Hepatocyte (in vitro differentiated cells): ENCODE data around the gene STAM. TPM values are rescaled to one million over a fixed set of nuclear protein-coding genes. Genes with fewer than 3 reads are reported as not detected.

Experiments used
- DNase-seq: peaks from one replicate; pipeline ENCODE4 v3.0.0-alpha.2; 2016; ENCODE audit warnings: low spot score
- H2AFZ ChIP-seq: fragments of 200-600 bp; sonication (generic); 2 replicates; pipeline ENCODE4 v1.6.0; 2016; ENCODE audit warnings: antibody characterized with exemption, mild to moderate bottlenecking
- H3K27ac ChIP-seq: fragments of 200-600 bp; sonication (generic); 2 replicates; pipeline ENCODE4 v1.5.1; 2016; ENCODE audit warnings: mild to moderate bottlenecking
- H3K27me3 ChIP-seq: fragments of 200-600 bp; sonication (generic); 2 replicates; pipeline ENCODE4 v1.6.1; 2016
- H3K36me3 ChIP-seq: fragments of 200-600 bp; sonication (generic); replicated peaks from 2 replicates; pipeline ENCODE4 v1.5.1; 2016; ENCODE audit warnings: low read depth; ENCODE audit not compliant: insufficient read depth
- H3K4me1 ChIP-seq: fragments of 200-600 bp; sonication (generic); 2 replicates; pipeline ENCODE4 v1.5.1; 2016; ENCODE audit warnings: mild to moderate bottlenecking, moderate library complexity; ENCODE audit not compliant: insufficient read depth
- H3K4me2 ChIP-seq: fragments of 200-600 bp; sonication (generic); 2 replicates; pipeline ENCODE4 v1.6.0; 2016
- H3K4me3 ChIP-seq: fragments of 200-600 bp; sonication (generic); 2 replicates; pipeline ENCODE4 v1.5.1; 2016; ENCODE audit warnings: mild to moderate bottlenecking
- H3K79me2 ChIP-seq: fragments of 200-600 bp; sonication (generic); 2 replicates; pipeline ENCODE4 v1.6.0; 2017; ENCODE audit warnings: mild to moderate bottlenecking
- H3K9me2 ChIP-seq: fragments of 200-600 bp; sonication (generic); replicated peaks from 2 replicates; pipeline ENCODE4 v1.6.0; 2017; ENCODE audit warnings: mild to moderate bottlenecking; ENCODE audit not compliant: insufficient read depth
- H3K9me3 ChIP-seq: fragments of 200-600 bp; sonication (generic); 2 replicates; pipeline ENCODE4 v1.5.1; 2016; ENCODE audit warnings: low read depth, mild to moderate bottlenecking
- H4K20me1 ChIP-seq: fragments of 200-600 bp; sonication (generic); 2 replicates; pipeline ENCODE4 v1.6.0; 2016; ENCODE audit warnings: mild to moderate bottlenecking; ENCODE audit not compliant: insufficient read depth, poor library complexity, severe bottlenecking
- CTCF ChIP-seq: fragments of 200-600 bp; sonication (generic); IDR thresholded peaks from 2 replicates; pipeline ENCODE4 v1.5.1; 2016; ENCODE audit warnings: antibody characterized with exemption, mild to moderate bottlenecking; ENCODE audit not compliant: poor library complexity
- EZH2 ChIP-seq: fragments of 200-600 bp; sonication (generic); IDR thresholded peaks from 2 replicates; pipeline ENCODE4 v1.6.1; 2016; ENCODE audit warnings: antibody characterized with exemption, mild to moderate bottlenecking, borderline replicate concordance
- EZH2phosphoT487 ChIP-seq: fragments of 200-600 bp; sonication (generic); IDR thresholded peaks from one replicate; pipeline ENCODE4 v1.6.1; 2018; ENCODE audit warnings: antibody characterized with exemption, mild to moderate bottlenecking, low read depth, moderate library complexity; ENCODE audit not compliant: unreplicated experiment, severe bottlenecking
- WGBS: methylation state at CpG from one replicate; pipeline ENCODE4 v1.1.6; 2016; ENCODE audit warnings: low lambda C conversion rate; ENCODE audit errors: missing lambda C conversion rate; 5-methylcytosine and 5-hydroxymethylcytosine counted together
- polyA plus RNA-seq: library from polyadenylated mRNA; unstranded; fragments of >200 nt; fragmentation: Nextera tagmentation; extraction: Ambion mirVana; gene quantifications from 2 replicates; pipeline ENCODE4 v1.2.1, GENCODE V29; 2016
- total RNA-seq: library from RNA; depleted of rRNA; stranded (reverse); fragments of >200 nt; gene quantifications from 2 replicates; pipeline ENCODE4 v1.2.3, GENCODE V29; 2014

The STAM gene
- total and polyA plus RNA-seq, 2 experiments from 2014 or later, result 20.6 to 29.9 TPM

GRCh38 chr10:17675638-17676037 lies 31.7 kb downstream of the STAM start:
- 81% methylated on average over 4 of the region's 4 CpGs for WGBS
- peaks cover 81% of the 10 kb centered on the region for H3K79me2 ChIP-seq

GRCh38 chr10:17676919-17677318 lies 33.0 kb downstream of the STAM start:
- Histone ChIP-seq H4K20me1 (no peaks in the 10 kb centered on the region), H3K9me3 (no peaks in the 10 kb centered on the region), H3K36me3 (no peaks in the 10 kb centered on the region), H3K4me2 (no peak overlapping the region), H3K4me1 (peaks cover 8% of the 10 kb centered on the region), H2AFZ (no peak overlapping the region), H3K27me3 (no peaks in the 10 kb centered on the region), H3K9me2 (no peaks in the 10 kb centered on the region), H3K4me3 (no peak overlapping the region), H3K79me2 (peaks cover 85% of the 10 kb centered on the region), H3K27ac (no peak overlapping the region)
- no peak for DNase-seq
- TF ChIP-seq CTCF (no peak), EZH2phosphoT487 (no peak), EZH2 (no peak)
- 100% methylated on average over 1 of the region's 1 CpG for WGBS

More at GRCh38 chr10:17675638-17676037, 31.7 kb downstream of the STAM start:
- Histone ChIP-seq H3K4me1 (peaks cover 8% of the 10 kb centered on the region), H3K4me3 (no peak overlapping the region), H3K27me3 (no peaks in the 10 kb centered on the region), H3K36me3 (no peaks in the 10 kb centered on the region), H3K4me2 (no peak overlapping the region), H3K9me3 (no peaks in the 10 kb centered on the region), H2AFZ (no peak overlapping the region), H3K27ac (no peak overlapping the region), H3K9me2 (no peaks in the 10 kb centered on the region), H4K20me1 (no peaks in the 10 kb centered on the region)
- no peak for TF ChIP-seq EZH2phosphoT487
- TF ChIP-seq EZH2, result no peak
- TF ChIP-seq CTCF, result no peak
- DNase-seq, result no peak

- H3K9me3 ChIP-seq, result no peaks in the 10 kb centered on the region
- no peaks in the 10 kb centered on the region for H4K20me1 ChIP-seq
- no peak overlapping the region for H3K4me2 ChIP-seq
- WGBS, result 94% methylated on average over 2 of the region's 2 CpGs
- no peaks in the 10 kb centered on the region for H3K27me3 ChIP-seq
- no peaks in the 10 kb centered on the region for H3K36me3 ChIP-seq
- no peak overlapping the region for H2AFZ ChIP-seq
- H3K27ac ChIP-seq, result no peak overlapping the region
- no peak overlapping the region for H3K4me3 ChIP-seq
- H3K9me2 ChIP-seq, result no peaks in the 10 kb centered on the region
- TF ChIP-seq EZH2phosphoT487, result no peak
- TF ChIP-seq CTCF, result no peak
- TF ChIP-seq EZH2, result no peak
- no peaks in the 10 kb centered on the region for H3K4me1 ChIP-seq
- peaks cover 93% of the 10 kb centered on the region for H3K79me2 ChIP-seq
- DNase-seq, result no peak
These were observed 38.4 kb downstream of the STAM start for GRCh38 chr10:17682236-17682946.
